Measurements from ENCODE around the gene PTPRN2. TPM values are rescaled to one million over a fixed set of nuclear protein-coding genes. Genes with fewer than 3 reads are reported as not detected.

PTPRN2 gene
- total RNA-seq, 1 experiment from 2014 or later = 2.1 TPM

DNA sequence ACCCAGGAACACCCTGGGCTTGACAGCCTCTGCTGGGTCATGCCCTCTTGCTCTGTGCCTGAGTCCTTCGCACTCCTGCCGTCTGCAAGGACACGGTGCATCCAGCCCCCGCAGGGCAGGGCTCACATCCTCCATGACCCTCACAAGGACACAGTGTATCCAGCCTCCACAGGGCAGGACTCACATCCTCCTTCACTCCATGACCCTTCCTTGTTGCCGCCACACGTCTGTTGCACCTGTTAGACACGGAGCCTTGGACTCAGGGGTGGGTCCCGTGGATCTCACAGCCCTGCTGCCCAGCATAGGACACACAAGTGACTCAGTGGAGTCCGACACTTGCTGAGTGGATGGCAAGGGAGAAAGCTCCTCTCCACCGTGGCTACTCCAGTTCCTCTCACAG lies 750.1 kb downstream of the PTPRN2 start:
- H3K9me3 ChIP-seq (ENCODE audit: control insufficient read depth in 1 of 2, insufficient read depth in 1 of 2, low read depth in 1 of 2, low read length in 2 of 2) = peaks cover 0 to 12% of the 10 kb centered on the region in 2 experiments; a peak in 1 of 4 replicates
- DNase-seq (ENCODE audit: low read depth, low spot score) = no peak
- no peak overlapping the region for H3K4me2 ChIP-seq (ENCODE audit: low read length)
- TF ChIP-seq, protein P1, sequence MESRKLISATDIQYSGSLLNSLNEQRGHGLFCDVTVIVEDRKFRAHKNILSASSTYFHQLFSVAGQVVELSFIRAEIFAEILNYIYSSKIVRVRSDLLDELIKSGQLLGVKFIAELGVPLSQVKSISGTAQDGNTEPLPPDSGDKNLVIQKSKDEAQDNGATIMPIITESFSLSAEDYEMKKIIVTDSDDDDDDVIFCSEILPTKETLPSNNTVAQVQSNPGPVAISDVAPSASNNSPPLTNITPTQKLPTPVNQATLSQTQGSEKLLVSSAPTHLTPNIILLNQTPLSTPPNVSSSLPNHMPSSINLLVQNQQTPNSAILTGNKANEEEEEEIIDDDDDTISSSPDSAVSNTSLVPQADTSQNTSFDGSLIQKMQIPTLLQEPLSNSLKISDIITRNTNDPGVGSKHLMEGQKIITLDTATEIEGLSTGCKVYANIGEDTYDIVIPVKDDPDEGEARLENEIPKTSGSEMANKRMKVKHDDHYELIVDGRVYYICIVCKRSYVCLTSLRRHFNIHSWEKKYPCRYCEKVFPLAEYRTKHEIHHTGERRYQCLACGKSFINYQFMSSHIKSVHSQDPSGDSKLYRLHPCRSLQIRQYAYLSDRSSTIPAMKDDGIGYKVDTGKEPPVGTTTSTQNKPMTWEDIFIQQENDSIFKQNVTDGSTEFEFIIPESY (IDR thresholded peaks at IDR 0.05; ENCODE audit: extremely low read depth, insufficient replicate concordance, low read length) = no peak
- TF ChIP-seq JUND (IDR thresholded peaks at IDR 0.05) (no peak), SP1 (IDR thresholded peaks at IDR 0.05; ENCODE audit: low read depth) (no peak), RAD21 (IDR thresholded peaks at IDR 0.05; ENCODE audit: low read depth) (no peak), ZFX (IDR thresholded peaks at IDR 0.05) (no peak), CEBPB (IDR thresholded peaks at IDR 0.05; ENCODE audit: low read depth) (no peak), EZH2 (IDR thresholded peaks at IDR 0.05) (no peak), TCF7L2 (IDR thresholded peaks at IDR 0.05; ENCODE audit: borderline replicate concordance, extremely low read depth, insufficient read depth, insufficient read length) (no peak), ATF3 (IDR thresholded peaks at IDR 0.05) (no peak), CBX3 (IDR thresholded peaks at IDR 0.05; ENCODE audit: low read depth) (no peak), ZNF274 (IDR thresholded peaks at IDR 0.05; ENCODE audit: low read depth, low read length) (no peak), POLR2AphosphoS5 (IDR thresholded peaks at IDR 0.05; ENCODE audit: low read depth, low read length) (no peak)
- TF ChIP-seq, protein P2, sequence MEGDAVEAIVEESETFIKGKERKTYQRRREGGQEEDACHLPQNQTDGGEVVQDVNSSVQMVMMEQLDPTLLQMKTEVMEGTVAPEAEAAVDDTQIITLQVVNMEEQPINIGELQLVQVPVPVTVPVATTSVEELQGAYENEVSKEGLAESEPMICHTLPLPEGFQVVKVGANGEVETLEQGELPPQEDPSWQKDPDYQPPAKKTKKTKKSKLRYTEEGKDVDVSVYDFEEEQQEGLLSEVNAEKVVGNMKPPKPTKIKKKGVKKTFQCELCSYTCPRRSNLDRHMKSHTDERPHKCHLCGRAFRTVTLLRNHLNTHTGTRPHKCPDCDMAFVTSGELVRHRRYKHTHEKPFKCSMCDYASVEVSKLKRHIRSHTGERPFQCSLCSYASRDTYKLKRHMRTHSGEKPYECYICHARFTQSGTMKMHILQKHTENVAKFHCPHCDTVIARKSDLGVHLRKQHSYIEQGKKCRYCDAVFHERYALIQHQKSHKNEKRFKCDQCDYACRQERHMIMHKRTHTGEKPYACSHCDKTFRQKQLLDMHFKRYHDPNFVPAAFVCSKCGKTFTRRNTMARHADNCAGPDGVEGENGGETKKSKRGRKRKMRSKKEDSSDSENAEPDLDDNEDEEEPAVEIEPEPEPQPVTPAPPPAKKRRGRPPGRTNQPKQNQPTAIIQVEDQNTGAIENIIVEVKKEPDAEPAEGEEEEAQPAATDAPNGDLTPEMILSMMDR (IDR thresholded peaks at IDR 0.05 in 2 of 3, conservative IDR thresholded peaks at IDR 0.05 in 1 of 3; ENCODE audit: borderline replicate concordance in 1 of 3, insufficient read depth in 1 of 3, low read depth in 2 of 3, low read length in 2 of 3) = no peak
- intact Hi-C loops (cut with micrococcal nuclease) = no loop called here
- no peaks in the 10 kb centered on the region for H3K36me3 ChIP-seq (ENCODE audit: control insufficient read depth in 1 of 2, insufficient read depth in 2 of 2, low read length in 2 of 2)
- POLR2A ChIA-PET = no interaction called here
- no peaks in the 10 kb centered on the region for H3K9me2 ChIP-seq (ENCODE audit: insufficient read depth)
- H3K4me3 ChIP-seq (replicated peaks in 1 of 2; ENCODE audit: low read depth in 1 of 2, low read length in 2 of 2) = no peak overlapping the region
- RAD21 ChIA-PET (ENCODE audit: low non-redundant PET in 1 of 2, low total read pairs in 2 of 2, uncharacterized antibody in 2 of 2, unreplicated experiment in 2 of 2) = no interaction called here
- no peak for ATAC-seq
- no peak overlapping the region for H2AFZ ChIP-seq (ENCODE audit: low read depth, low read length, poor library complexity, severe bottlenecking)
- no peak overlapping the region for H3K27ac ChIP-seq (ENCODE audit: low read depth, low read length)
- no peaks in the 10 kb centered on the region for H3K4me1 ChIP-seq (ENCODE audit: control insufficient read depth in 1 of 2, insufficient read depth in 2 of 2, low read length in 2 of 2)
- H3K27me3 ChIP-seq (ENCODE audit: insufficient read depth, low read length) = peaks cover 8% of the 10 kb centered on the region
- H3K9ac ChIP-seq (ENCODE audit: low read length) = no peak overlapping the region
- no peaks in the 10 kb centered on the region for H3K79me2 ChIP-seq (ENCODE audit: insufficient read depth, low read length)
- CTCF ChIA-PET = no interaction called here
- H4K20me1 ChIP-seq (ENCODE audit: insufficient read depth) = no peaks in the 10 kb centered on the region
- no TSS peak for BruUV-seq (replicated peaks)
